ENCODE data around the gene GPC1.

GPC1 gene

DNA sequence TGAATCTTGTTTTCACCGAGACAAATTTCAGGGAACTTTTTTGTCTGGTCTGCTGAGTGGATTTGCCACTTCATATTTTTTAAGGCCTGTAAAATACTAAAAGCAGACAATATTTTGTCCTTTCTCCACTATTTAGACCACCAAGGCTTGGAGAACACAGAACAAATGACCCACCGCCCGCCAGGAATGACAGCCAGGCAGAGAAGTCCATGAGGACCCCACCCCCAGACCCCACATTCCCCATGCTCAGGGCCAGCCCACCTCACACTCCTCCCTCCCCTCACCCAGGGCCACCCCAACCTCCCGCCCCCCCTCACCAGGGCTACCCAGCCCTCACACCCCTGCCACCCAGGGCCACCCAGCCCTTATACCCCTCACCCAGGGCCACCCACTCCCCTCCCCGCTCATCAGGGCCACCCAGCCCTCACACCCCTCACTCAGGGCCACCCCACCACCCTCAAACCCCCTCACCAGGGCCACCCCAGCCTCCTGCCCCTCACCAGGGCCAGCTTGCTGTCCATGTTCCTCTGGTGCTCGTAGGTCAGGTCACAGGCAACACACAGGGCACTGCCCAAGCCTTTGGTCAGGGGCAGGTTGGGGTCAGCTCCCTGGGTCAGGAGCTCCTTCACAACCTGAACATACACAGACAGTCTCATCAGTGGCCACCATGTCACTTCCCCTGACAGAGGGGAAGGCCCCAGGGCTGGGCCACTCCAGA, 71.8 kb downstream of the GPC1 start:
- H3K9me3 ChIP-seq (ENCODE audit: control insufficient read depth in 1 of 2, low read length in 2 of 2) = no peaks in the 10 kb centered on the region
- no peaks in the 10 kb centered on the region for H3K27me3 ChIP-seq (ENCODE audit: control insufficient read depth in 1 of 2, insufficient read depth in 2 of 2, low read length in 2 of 2)
- H3K4me3 ChIP-seq (ENCODE audit: low read depth in 1 of 2, low read length in 2 of 2) = no peak overlapping the region
- no peaks in the 10 kb centered on the region for H3K4me1 ChIP-seq (ENCODE audit: control insufficient read depth in 1 of 2, insufficient read depth in 2 of 2, low read length in 2 of 2)
- H3K9ac ChIP-seq (ENCODE audit: low read depth in 1 of 2, low read length in 2 of 2) = no peak overlapping the region
- peaks cover 0 to 30% of the 10 kb centered on the region in 2 donors for H3K36me3 ChIP-seq (ENCODE audit: control insufficient read depth in 1 of 2, insufficient read depth in 2 of 2, low read length in 2 of 2)
- H3K27ac ChIP-seq (ENCODE audit: low read depth, low read length) = no peak overlapping the region

DNA sequence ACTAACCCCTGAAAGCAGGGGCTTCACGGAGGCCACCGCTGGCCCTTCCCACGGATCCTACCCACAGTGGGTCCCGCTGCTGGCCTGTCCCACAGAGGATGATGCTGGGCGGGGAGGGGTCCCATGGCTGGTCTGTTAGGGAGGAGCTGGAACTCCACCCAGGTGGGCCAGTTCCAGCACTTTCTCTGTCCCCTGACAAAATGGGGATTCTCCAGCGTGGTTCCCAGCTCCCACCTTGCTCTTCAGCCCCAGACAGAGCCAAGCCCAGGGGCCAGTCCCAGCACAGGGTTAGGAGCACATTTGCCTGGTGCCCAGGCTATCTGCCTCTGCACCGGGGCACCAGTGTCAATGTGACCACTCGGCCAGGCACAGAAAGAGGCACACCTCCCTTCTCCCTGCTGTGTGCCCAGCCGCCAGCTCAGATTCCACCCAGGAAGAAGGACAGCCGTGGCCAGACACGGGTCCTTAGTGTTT, 72.4 kb downstream of the GPC1 start:
- Histone ChIP-seq H3K27me3 (ENCODE audit: control insufficient read depth in 1 of 2, insufficient read depth in 2 of 2, low read length in 2 of 2) (no peaks in the 10 kb centered on the region), H3K9ac (ENCODE audit: low read depth in 1 of 2, low read length in 2 of 2) (no peak overlapping the region), H3K4me3 (ENCODE audit: low read depth in 1 of 2, low read length in 2 of 2) (no peak overlapping the region), H3K27ac (ENCODE audit: low read depth, low read length) (no peak overlapping the region), H3K4me1 (ENCODE audit: control insufficient read depth in 1 of 2, insufficient read depth in 2 of 2, low read length in 2 of 2) (no peaks in the 10 kb centered on the region), H3K36me3 (ENCODE audit: control insufficient read depth in 1 of 2, insufficient read depth in 2 of 2, low read length in 2 of 2) (peaks cover 0 to 35% of the 10 kb centered on the region in 2 donors), H3K9me3 (ENCODE audit: control insufficient read depth in 1 of 2, low read length in 2 of 2) (no peaks in the 10 kb centered on the region)

DNA sequence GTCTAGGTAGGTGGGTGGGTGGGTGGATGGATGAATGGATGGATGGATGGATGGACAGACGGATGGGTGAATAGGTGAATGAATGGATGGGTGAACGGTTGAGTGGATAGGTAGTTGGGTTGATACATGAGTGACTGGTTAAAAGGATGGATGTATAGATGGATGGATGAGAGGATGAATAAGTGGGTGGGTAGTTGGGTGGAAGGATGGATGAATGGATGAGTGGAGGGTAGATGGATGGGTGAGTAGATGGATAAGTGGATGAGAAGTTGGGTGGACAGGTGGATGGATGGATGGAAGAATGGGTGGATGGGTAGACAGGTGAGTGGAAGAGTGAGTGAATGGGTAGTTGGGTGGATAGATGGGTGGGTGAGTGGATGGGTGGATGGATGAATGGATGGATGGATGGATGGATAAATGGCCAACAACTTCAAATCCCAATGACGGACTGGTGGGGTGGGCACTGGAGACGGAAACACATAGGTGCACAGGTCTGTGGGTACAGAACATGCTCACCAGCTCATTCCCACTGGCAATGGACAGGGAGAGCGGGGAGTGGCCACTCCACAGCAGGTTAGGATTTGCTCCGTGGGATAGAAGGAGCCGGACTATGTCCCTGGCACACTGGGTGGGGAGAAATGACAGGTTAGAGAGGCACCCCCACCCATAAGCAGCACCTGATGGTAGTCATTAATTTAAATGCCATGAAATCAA, 73.5 kb downstream of the GPC1 start:
- Histone ChIP-seq H3K4me1 (ENCODE audit: control insufficient read depth in 1 of 2, insufficient read depth in 2 of 2, low read length in 2 of 2) (peaks cover 1 to 4% of the 10 kb centered on the region in 2 donors), H3K27me3 (ENCODE audit: control insufficient read depth in 1 of 2, insufficient read depth in 2 of 2, low read length in 2 of 2) (no peaks in the 10 kb centered on the region), H3K9ac (ENCODE audit: low read depth in 1 of 2, low read length in 2 of 2) (no peak overlapping the region), H3K36me3 (ENCODE audit: control insufficient read depth in 1 of 2, insufficient read depth in 2 of 2, low read length in 2 of 2) (peaks cover 0 to 32% of the 10 kb centered on the region in 2 donors), H3K4me3 (ENCODE audit: low read depth in 1 of 2, low read length in 2 of 2) (no peak overlapping the region), H3K27ac (ENCODE audit: low read depth, low read length) (no peak overlapping the region), H3K9me3 (ENCODE audit: control insufficient read depth in 1 of 2, low read length in 2 of 2) (no peaks in the 10 kb centered on the region)

DNA sequence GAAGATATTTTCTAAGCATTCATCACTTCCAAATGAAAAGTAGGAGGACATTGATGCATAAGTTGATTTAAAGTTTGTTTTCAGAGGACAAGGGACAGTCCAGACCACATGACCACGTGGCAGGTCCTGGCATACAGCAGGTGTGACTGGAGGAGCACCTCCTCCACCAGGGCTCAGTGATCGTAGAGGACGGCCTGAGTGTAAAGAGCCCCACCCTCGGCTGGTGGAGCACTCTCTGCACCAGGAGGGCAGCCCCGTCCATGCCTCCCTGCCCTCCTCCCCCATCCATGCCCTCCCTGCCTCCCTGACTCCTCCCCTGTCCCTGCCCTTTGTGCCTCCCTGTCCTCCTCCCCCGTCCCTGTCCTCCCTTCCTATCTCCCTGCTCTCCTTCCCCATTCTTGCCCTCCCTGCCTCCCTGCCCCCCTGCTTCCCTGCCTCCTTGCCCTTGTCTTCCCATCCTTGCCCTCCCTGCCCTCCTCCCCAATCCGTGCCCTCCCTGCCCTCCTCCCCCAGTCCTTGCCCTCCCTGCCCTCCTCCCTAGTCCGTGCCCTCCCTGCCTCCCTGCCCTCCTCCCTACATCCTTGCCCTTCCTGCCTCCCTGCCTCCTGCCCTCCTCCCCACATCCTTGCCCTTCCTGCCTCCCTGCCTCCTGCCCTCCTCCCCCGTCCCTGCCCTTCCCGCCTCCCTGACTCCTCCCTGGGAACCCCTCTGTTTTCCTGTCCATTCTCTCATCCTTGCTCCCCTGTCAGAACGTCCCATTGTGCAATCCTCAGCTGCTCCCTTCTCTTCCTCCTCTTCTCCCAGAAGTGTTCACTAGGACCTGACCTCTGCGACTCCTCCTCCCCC, 74.4 kb downstream of the GPC1 start:
- Histone ChIP-seq H3K27ac (ENCODE audit: low read depth, low read length) (no peak overlapping the region), H3K4me1 (ENCODE audit: control insufficient read depth in 1 of 2, insufficient read depth in 2 of 2, low read length in 2 of 2) (peaks cover 3 to 7% of the 10 kb centered on the region in 2 donors), H3K4me3 (ENCODE audit: low read depth in 1 of 2, low read length in 2 of 2) (no peak overlapping the region), H3K9me3 (ENCODE audit: control insufficient read depth in 1 of 2, low read length in 2 of 2) (no peaks in the 10 kb centered on the region), H3K9ac (ENCODE audit: low read depth in 1 of 2, low read length in 2 of 2) (no peak overlapping the region), H3K36me3 (ENCODE audit: control insufficient read depth in 1 of 2, insufficient read depth in 2 of 2, low read length in 2 of 2) (peaks cover 0 to 30% of the 10 kb centered on the region in 2 donors), H3K27me3 (ENCODE audit: control insufficient read depth in 1 of 2, insufficient read depth in 2 of 2, low read length in 2 of 2) (no peaks in the 10 kb centered on the region)

DNA sequence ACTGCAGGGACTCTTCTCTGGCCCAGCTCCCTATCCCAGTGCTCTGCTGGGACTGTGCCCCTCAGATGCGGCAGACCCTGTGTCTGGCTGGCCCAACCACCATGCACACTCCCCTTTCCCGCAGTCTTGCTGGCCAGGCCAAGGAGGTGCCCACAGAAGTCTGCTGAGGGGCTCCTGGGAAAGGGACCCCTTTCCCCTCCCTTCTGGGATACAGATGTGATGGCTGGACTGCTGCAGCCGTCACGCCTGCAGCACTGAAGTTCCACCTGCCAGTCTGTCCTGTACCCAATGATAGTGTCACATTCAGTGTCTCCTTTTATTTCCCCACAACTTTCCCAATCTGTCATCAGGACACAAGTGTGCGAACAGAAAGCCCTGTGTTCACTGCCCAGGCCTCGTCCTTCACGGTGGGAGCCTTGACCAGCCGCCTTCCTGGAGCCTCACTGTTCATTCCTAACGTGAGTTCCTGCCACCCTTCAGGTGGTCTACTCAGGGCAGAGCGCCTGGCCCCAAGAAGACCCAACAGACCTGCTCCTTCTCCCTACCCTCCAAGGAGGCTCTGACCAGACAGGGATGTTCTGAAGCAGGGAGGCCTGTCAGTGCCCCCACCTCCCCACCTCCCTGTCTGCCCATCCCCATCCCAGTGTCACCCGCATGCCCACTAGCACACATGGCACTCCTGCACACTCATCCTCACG, 75.2 kb downstream of the GPC1 start:
- Histone ChIP-seq H3K27ac (ENCODE audit: low read depth, low read length) (no peak overlapping the region), H3K36me3 (ENCODE audit: control insufficient read depth in 1 of 2, insufficient read depth in 2 of 2, low read length in 2 of 2) (peaks cover 0 to 30% of the 10 kb centered on the region in 2 donors), H3K9me3 (ENCODE audit: control insufficient read depth in 1 of 2, low read length in 2 of 2) (no peaks in the 10 kb centered on the region), H3K4me1 (ENCODE audit: control insufficient read depth in 1 of 2, insufficient read depth in 2 of 2, low read length in 2 of 2) (peaks cover 3 to 7% of the 10 kb centered on the region in 2 donors), H3K27me3 (ENCODE audit: control insufficient read depth in 1 of 2, insufficient read depth in 2 of 2, low read length in 2 of 2) (no peaks in the 10 kb centered on the region), H3K9ac (ENCODE audit: low read depth in 1 of 2, low read length in 2 of 2) (no peak overlapping the region), H3K4me3 (ENCODE audit: low read depth in 1 of 2, low read length in 2 of 2) (no peak overlapping the region)

GRCh38 chr2:240511351-240512108, 76.1 kb downstream of the GPC1 start:
- Histone ChIP-seq H3K9me3 (ENCODE audit: control insufficient read depth in 1 of 2, low read length in 2 of 2) (no peaks in the 10 kb centered on the region), H3K27me3 (ENCODE audit: control insufficient read depth in 1 of 2, insufficient read depth in 2 of 2, low read length in 2 of 2) (no peaks in the 10 kb centered on the region), H3K36me3 (ENCODE audit: control insufficient read depth in 1 of 2, insufficient read depth in 2 of 2, low read length in 2 of 2) (peaks cover 0 to 30% of the 10 kb centered on the region in 2 donors), H3K4me3 (ENCODE audit: low read depth in 1 of 2, low read length in 2 of 2) (no peak overlapping the region), H3K9ac (ENCODE audit: low read depth in 1 of 2, low read length in 2 of 2) (no peak overlapping the region), H3K27ac (ENCODE audit: low read depth, low read length) (no peak overlapping the region), H3K4me1 (ENCODE audit: control insufficient read depth in 1 of 2, insufficient read depth in 2 of 2, low read length in 2 of 2) (peaks cover 3 to 7% of the 10 kb centered on the region in 2 donors)

DNA sequence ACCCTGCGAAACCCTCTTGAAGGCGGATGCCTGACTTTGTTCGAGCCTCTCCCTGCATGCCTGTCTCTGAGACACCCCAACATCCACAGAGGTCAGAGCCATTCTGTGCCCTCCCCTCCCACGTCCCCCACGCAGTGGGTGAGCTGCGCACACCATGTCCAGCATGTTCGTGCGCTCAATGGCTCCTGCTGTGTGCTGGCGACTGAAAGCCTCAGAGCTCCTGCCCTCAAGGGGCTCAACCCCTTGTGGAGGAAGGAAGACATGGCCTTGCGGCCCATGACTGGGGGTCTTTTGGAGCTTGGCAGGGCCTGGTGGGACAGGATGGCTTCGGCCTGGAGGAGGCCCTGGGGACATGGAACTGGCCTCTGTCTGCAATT, 76.6 kb downstream of the GPC1 start:
- peaks cover 3 to 7% of the 10 kb centered on the region in 2 donors for H3K4me1 ChIP-seq (ENCODE audit: control insufficient read depth in 1 of 2, insufficient read depth in 2 of 2, low read length in 2 of 2)
- no peaks in the 10 kb centered on the region for H3K9me3 ChIP-seq (ENCODE audit: control insufficient read depth in 1 of 2, low read length in 2 of 2)
- H3K36me3 ChIP-seq (ENCODE audit: control insufficient read depth in 1 of 2, insufficient read depth in 2 of 2, low read length in 2 of 2) = peaks cover 0 to 30% of the 10 kb centered on the region in 2 donors
- no peaks in the 10 kb centered on the region for H3K27me3 ChIP-seq (ENCODE audit: control insufficient read depth in 1 of 2, insufficient read depth in 2 of 2, low read length in 2 of 2)
- no peak overlapping the region for H3K4me3 ChIP-seq (ENCODE audit: low read depth in 1 of 2, low read length in 2 of 2)
- no peak overlapping the region for H3K27ac ChIP-seq (ENCODE audit: low read depth, low read length)
- no peak overlapping the region for H3K9ac ChIP-seq (ENCODE audit: low read depth in 1 of 2, low read length in 2 of 2)

DNA sequence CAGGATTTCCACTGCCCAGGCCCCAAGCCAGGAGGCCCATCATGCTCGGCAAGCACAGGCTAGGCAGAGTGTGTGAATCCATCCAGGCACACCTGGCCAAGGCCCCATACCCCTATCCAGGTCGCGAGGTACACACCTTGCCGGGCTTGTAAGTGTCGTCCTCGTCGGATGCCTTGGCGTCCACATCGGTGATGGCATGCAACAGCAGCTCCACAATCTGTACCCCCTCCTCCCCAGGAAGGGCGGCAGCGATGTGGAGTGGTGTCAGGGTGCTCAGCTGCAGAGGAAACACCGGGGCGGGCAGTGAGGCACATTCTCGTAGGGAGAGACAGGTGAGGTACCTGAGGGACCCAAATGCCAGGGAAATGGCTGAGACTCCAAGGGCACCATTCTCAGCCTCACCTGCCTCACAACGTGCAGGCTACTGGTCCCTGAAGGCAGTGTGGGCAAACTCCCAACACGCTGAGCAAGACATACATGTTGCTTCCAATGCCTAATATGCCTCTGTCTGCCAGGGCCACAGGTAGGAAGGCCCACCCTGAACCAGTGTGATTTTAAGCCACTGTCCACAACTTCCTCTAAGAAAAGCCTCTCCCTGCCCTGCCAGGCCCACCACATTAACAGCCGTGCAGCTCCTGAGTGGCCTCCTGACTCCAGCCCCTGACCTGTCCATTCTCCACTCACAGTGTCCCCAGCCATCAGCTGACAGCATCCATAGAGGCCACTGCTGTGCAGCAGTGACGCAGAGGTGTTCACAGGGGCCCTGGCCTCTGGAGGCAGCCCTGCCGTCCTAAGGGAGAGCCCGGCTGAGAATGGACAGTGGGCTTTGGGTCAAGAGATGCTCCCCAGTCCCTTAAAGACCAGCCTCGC, 77.4 kb downstream of the GPC1 start:
- Histone ChIP-seq H3K9me3 (ENCODE audit: control insufficient read depth in 1 of 2, low read length in 2 of 2) (no peaks in the 10 kb centered on the region), H3K36me3 (ENCODE audit: control insufficient read depth in 1 of 2, insufficient read depth in 2 of 2, low read length in 2 of 2) (peaks cover 0 to 30% of the 10 kb centered on the region in 2 donors), H3K4me1 (ENCODE audit: control insufficient read depth in 1 of 2, insufficient read depth in 2 of 2, low read length in 2 of 2) (peaks cover 3 to 7% of the 10 kb centered on the region in 2 donors), H3K4me3 (ENCODE audit: low read depth in 1 of 2, low read length in 2 of 2) (no peak overlapping the region), H3K27me3 (ENCODE audit: control insufficient read depth in 1 of 2, insufficient read depth in 2 of 2, low read length in 2 of 2) (no peaks in the 10 kb centered on the region), H3K9ac (ENCODE audit: low read depth in 1 of 2, low read length in 2 of 2) (no peak overlapping the region), H3K27ac (ENCODE audit: low read depth, low read length) (no peak overlapping the region)
